B cell (primary cell): ENCODE measurements around the gene MYL6B. TPM values are rescaled to one million over a fixed set of nuclear protein-coding genes. Genes with fewer than 3 reads are reported as not detected.
A peak's percentile ranks its signal among the peaks of the same experiment; 100 is the strongest.

ENCODE experiments used
- ATAC-seq: fragments of 200-7000 bp; cut with Tn5 transposase; one replicate; pipeline ENCODE4 v1.10.0; 2021; ENCODE audit warnings: low read depth, mild to moderate bottlenecking, moderate number of reproducible peaks, moderate library complexity
- CTCF ChIA-PET: fragments of 350-600 bp; sonication (Branson Sonifier 250); formaldehyde crosslinking; loops from one replicate; lab custom pipeline; 2021; ENCODE audit warnings: antibody characterized with exemption, inconsistent platforms; lab: Charles Lee
- POLR2A ChIA-PET: fragments of 350-600 bp; sonication (Branson Sonifier 250); formaldehyde crosslinking; loops from one replicate; lab custom pipeline; 2021; ENCODE audit warnings: antibody characterized with exemption; lab: Charles Lee
- DNase-seq: peaks from one replicate; pipeline ENCODE4 v3.0.0; 2013
- H2AFZ ChIP-seq: 2 replicates; pipeline ENCODE4 v1.6.1; 2012; ENCODE audit warnings: mild to moderate bottlenecking, low read depth, low read length; ENCODE audit not compliant: insufficient read depth, poor library complexity, severe bottlenecking
- H3K27ac ChIP-seq, 2 donors: 1 replicate in 1 of 2; 2 replicates in 1 of 2; pipeline ENCODE4 v1.5.1; 2012 to 2013; ENCODE audit warnings: low read length in 2 of 2, mild to moderate bottlenecking in 2 of 2, moderate library complexity in 1 of 2
- H3K27me3 ChIP-seq, 4 experiments: fragments of 200-600 bp in 1 of 4; sonication (generic) in 1 of 4; replicated peaks in 1 of 4; 1 replicate in 2 of 4; 2 replicates in 2 of 4; pipeline versions ENCODE4 v1.6.1 to v1.7.0; 2013 to 2016; ENCODE audit warnings: low read length in 3 of 4, mild to moderate bottlenecking in 2 of 4, mixed read lengths in 1 of 4, moderate library complexity in 1 of 4; ENCODE audit not compliant: insufficient read depth in 4 of 4, control insufficient read depth in 3 of 4; ENCODE audit errors: control extremely low read depth in 1 of 4
- H3K36me3 ChIP-seq, 2 experiments: replicated peaks in 1 of 2; 1 replicate in 1 of 2; 2 replicates in 1 of 2; pipeline versions ENCODE4 v1.6.1 to v1.7.1; 2013; ENCODE audit warnings: low read length in 1 of 2; ENCODE audit not compliant: insufficient read depth in 2 of 2, control insufficient read depth in 1 of 2; ENCODE audit errors: control extremely low read depth in 1 of 2, extremely low read depth in 1 of 2
- H3K4me1 ChIP-seq, 2 donors: fragments of 200-600 bp in 1 of 2; sonication (generic) in 1 of 2; 1 replicate in 1 of 2; 2 replicates in 1 of 2; pipeline versions ENCODE4 v1.5.1 to v1.6.1; 2013 to 2017; ENCODE audit warnings: low read length in 2 of 2; ENCODE audit not compliant: control insufficient read depth in 2 of 2, insufficient read depth in 2 of 2
- H3K4me2 ChIP-seq: replicated peaks from 2 replicates; pipeline ENCODE3; 2012; ENCODE audit warnings: mild to moderate bottlenecking, low read depth, low read length; ENCODE audit not compliant: poor library complexity, severe bottlenecking
- H3K4me3 ChIP-seq, 5 experiments: fragments of 200-600 bp in 1 of 5; sonication (generic) in 1 of 5; 1 replicate in 3 of 5; 2 replicates in 2 of 5; pipeline versions ENCODE4 v1.5.1 to v1.7.0; 2011 to 2016; ENCODE audit warnings: low read length in 4 of 5, mild to moderate bottlenecking in 4 of 5, low read depth in 2 of 5, control low read depth in 1 of 5, moderate library complexity in 1 of 5; ENCODE audit not compliant: insufficient read depth in 1 of 5; ENCODE audit errors: control extremely low read depth in 1 of 5, extremely low read depth in 1 of 5
- H3K79me2 ChIP-seq: fragments of 200-600 bp; sonication (generic); one replicate; pipeline ENCODE4 v1.6.0; 2016; ENCODE audit warnings: low read length; ENCODE audit not compliant: control insufficient read depth, insufficient read depth
- H3K9ac ChIP-seq: fragments of 200-600 bp; sonication (generic); 2 replicates; pipeline ENCODE4 v1.6.1; 2017; ENCODE audit warnings: mild to moderate bottlenecking, low read length, moderate library complexity
- H3K9me3 ChIP-seq, 3 donors: one replicate each; pipeline versions ENCODE4 v1.6.1 to v1.7.1; 2013; ENCODE audit warnings: low read length in 2 of 3; ENCODE audit not compliant: control insufficient read depth in 2 of 3, insufficient read depth in 1 of 3; ENCODE audit errors: control extremely low read depth in 1 of 3
- H4K20me1 ChIP-seq: 2 replicates; pipeline ENCODE4 v1.6.0; 2012; ENCODE audit warnings: mild to moderate bottlenecking, low read length; ENCODE audit not compliant: insufficient read depth, control insufficient read depth, poor library complexity, severe bottlenecking
- H3K27ac Mint-ChIP-seq: one replicate; pipeline ENCODE4 v1.8.0; 2021; ENCODE audit warnings: mixed read lengths
- H3K27me3 Mint-ChIP-seq: one replicate; pipeline ENCODE4 v1.8.0; 2021; ENCODE audit warnings: mixed read lengths
- H3K4me1 Mint-ChIP-seq: one replicate; pipeline ENCODE4 v1.8.0; 2021; ENCODE audit warnings: mixed read lengths
- H3K4me3 Mint-ChIP-seq: one replicate; pipeline ENCODE4 v1.8.0; 2021; ENCODE audit warnings: mixed read lengths
- H3K9me3 Mint-ChIP-seq: one replicate; pipeline ENCODE4 v1.8.0; 2022; ENCODE audit warnings: mixed read lengths; ENCODE audit not compliant: insufficient read depth
- EZH2 ChIP-seq: IDR thresholded peaks from 2 replicates; pipeline ENCODE4 v1.6.1; 2012; ENCODE audit warnings: borderline replicate concordance, low read depth, mild to moderate bottlenecking, moderate library complexity, low read length; ENCODE audit not compliant: insufficient read depth, poor library complexity, severe bottlenecking
- WGBS: methylation state at CpG from one replicate; pipeline ENCODE4 v1.1.5; 2013; ENCODE audit warnings: missing lambda C conversion rate; ENCODE audit not compliant: insufficient coverage; 5-methylcytosine and 5-hydroxymethylcytosine counted together
- intact Hi-C: fragments of 100-400 bp; cut with micrococcal nuclease; formaldehyde crosslinking; loops from one replicate; pipeline ENCODE4 v1.10.0; 2022
- polyA plus RNA-seq: library from polyadenylated mRNA; depleted of rRNA; stranded (reverse); fragments of >200 nt; gene quantifications from 2 replicates; pipeline ENCODE4 v1.2.3, GENCODE V29; 2012
- total RNA-seq, 2 donors: library from RNA; stranded (reverse); fragments of 120-200 nt in 1 of 2; gene quantifications; 1 replicate in 1 of 2; 2 replicates in 1 of 2; pipeline versions ENCODE4 v1.2.3 to v1.2.4, GENCODE V29; 2013 to 2022
- TF ChIP-seq, protein P1 (sequence below): fragments of 200-600 bp; IDR thresholded peaks from one replicate; pipeline ENCODE4 v1.8.0; 2022; ENCODE audit warnings: antibody characterized with exemption, mild to moderate bottlenecking

MYL6B gene
- total and polyA plus RNA-seq, 2 donors (not counting 1 experiment from before 2014, with no cell fraction given), result 25.7 to 27.8 TPM

DNA sequence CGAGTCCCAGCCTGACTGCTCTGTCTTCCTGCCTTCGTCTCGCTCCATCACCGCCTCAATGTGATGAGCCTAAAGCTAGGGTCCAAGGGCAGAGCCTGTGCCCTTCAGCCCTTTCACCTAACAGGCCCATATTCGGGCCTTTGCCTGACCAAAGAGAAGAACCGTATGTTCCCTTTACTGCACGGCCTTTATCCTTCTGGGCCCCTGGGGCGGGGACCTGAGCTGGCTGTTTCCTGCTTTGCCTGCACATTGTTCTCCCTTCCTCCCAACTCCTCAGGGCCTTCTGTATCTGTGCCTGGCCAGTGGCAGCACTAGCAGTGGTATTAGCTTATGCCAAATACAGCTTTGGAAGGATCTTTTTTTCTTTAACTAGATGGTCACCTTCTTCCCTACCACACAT is 8.5 kb upstream of the MYL6B start:
- CTCF ChIA-PET, result interaction anchor here (0.6 to 2.2 kb wide), 4 partner anchors 17 to 333 kb away, joined by 3 to 15 read pairs (median 3); partner anchors contain the start of genes DNAJC14, ESYT1 and SMARCC2
- no peak overlapping the region for H3K27ac ChIP-seq
- H2AFZ ChIP-seq, result no peak overlapping the region

GRCh38 chr12:56145217-56145616 is 7.2 kb upstream of the MYL6B start:
- ATAC-seq (no peak), DNase-seq (no peak)
- no peaks in the 10 kb centered on the region for H3K27me3 Mint-ChIP-seq
- no peaks in the 10 kb centered on the region for H3K9me3 ChIP-seq
- peaks cover 0 to 48% of the 10 kb centered on the region in 2 experiments for H3K36me3 ChIP-seq
- no peak overlapping the region for H3K27ac ChIP-seq
- no peak overlapping the region for H2AFZ ChIP-seq
- no peak overlapping the region for H3K9ac ChIP-seq
- intact Hi-C loops, result no loop called here
- H3K4me1 Mint-ChIP-seq, result peaks cover 11% of the 10 kb centered on the region
- H3K4me2 ChIP-seq, result no peak overlapping the region
- CTCF ChIA-PET, result interaction anchor here (2.2 kb wide), 1 partner anchor 18 kb away, joined by 15 read pairs; the partner anchor contains the start of gene ESYT1
- peaks cover 4% of the 10 kb centered on the region for H3K79me2 ChIP-seq
- POLR2A ChIA-PET, result interaction anchor here (1.0 kb wide), 1 partner anchor 10 kb away, joined by 7 read pairs; no protein-coding TSS in a partner anchor
- peaks cover 6% of the 10 kb centered on the region for H4K20me1 ChIP-seq
- no peaks in the 10 kb centered on the region for H3K4me1 ChIP-seq
- H3K27ac Mint-ChIP-seq, result peak overlapping the region; percentile 65
- WGBS, result 83% methylated on average over 1 of the region's 3 CpGs
- no peak overlapping the region for H3K4me3 Mint-ChIP-seq
- H3K9me3 Mint-ChIP-seq, result no peaks in the 10 kb centered on the region
- H3K4me3 ChIP-seq, result no peak overlapping the region
- H3K27me3 ChIP-seq, result no peaks in the 10 kb centered on the region
- TF ChIP-seq, protein P1, sequence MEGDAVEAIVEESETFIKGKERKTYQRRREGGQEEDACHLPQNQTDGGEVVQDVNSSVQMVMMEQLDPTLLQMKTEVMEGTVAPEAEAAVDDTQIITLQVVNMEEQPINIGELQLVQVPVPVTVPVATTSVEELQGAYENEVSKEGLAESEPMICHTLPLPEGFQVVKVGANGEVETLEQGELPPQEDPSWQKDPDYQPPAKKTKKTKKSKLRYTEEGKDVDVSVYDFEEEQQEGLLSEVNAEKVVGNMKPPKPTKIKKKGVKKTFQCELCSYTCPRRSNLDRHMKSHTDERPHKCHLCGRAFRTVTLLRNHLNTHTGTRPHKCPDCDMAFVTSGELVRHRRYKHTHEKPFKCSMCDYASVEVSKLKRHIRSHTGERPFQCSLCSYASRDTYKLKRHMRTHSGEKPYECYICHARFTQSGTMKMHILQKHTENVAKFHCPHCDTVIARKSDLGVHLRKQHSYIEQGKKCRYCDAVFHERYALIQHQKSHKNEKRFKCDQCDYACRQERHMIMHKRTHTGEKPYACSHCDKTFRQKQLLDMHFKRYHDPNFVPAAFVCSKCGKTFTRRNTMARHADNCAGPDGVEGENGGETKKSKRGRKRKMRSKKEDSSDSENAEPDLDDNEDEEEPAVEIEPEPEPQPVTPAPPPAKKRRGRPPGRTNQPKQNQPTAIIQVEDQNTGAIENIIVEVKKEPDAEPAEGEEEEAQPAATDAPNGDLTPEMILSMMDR, result no peak
- no peak for TF ChIP-seq EZH2

More for the DNA sequence above, 8.5 kb upstream of the MYL6B start:
- Histone ChIP-seq H3K9me3 (no peaks in the 10 kb centered on the region), H4K20me1 (peaks cover 9% of the 10 kb centered on the region), H3K4me3 (no peak overlapping the region), H3K36me3 (peaks cover 0 to 56% of the 10 kb centered on the region in 2 experiments), H3K27me3 (no peaks in the 10 kb centered on the region), H3K9ac (no peak overlapping the region), H3K4me1 (no peaks in the 10 kb centered on the region), H3K4me2 (no peak overlapping the region), H3K79me2 (no peaks in the 10 kb centered on the region)
- Mint-ChIP-seq H3K27me3 (no peaks in the 10 kb centered on the region), H3K4me1 (peaks cover 9% of the 10 kb centered on the region), H3K9me3 (no peaks in the 10 kb centered on the region), H3K4me3 (no peak overlapping the region), H3K27ac (peak overlapping the region; percentile 67)
- TF ChIP-seq, protein P1, result no peak
- no peak for TF ChIP-seq EZH2
- WGBS, result 87% methylated on average over 8 of the region's 8 CpGs
- ATAC-seq (no peak), DNase-seq (no peak)
- intact Hi-C loops, result no loop called here
- POLR2A ChIA-PET, result interaction anchor here (1.3 kb wide), 1 partner anchor 16 kb away, joined by 4 read pairs; the partner anchor contains the start of gene ESYT1
